ENCODE results near the gene BMP2.
A peak's percentile ranks its signal among the peaks of the same experiment; 100 is the strongest.

BMP2 gene

DNA sequence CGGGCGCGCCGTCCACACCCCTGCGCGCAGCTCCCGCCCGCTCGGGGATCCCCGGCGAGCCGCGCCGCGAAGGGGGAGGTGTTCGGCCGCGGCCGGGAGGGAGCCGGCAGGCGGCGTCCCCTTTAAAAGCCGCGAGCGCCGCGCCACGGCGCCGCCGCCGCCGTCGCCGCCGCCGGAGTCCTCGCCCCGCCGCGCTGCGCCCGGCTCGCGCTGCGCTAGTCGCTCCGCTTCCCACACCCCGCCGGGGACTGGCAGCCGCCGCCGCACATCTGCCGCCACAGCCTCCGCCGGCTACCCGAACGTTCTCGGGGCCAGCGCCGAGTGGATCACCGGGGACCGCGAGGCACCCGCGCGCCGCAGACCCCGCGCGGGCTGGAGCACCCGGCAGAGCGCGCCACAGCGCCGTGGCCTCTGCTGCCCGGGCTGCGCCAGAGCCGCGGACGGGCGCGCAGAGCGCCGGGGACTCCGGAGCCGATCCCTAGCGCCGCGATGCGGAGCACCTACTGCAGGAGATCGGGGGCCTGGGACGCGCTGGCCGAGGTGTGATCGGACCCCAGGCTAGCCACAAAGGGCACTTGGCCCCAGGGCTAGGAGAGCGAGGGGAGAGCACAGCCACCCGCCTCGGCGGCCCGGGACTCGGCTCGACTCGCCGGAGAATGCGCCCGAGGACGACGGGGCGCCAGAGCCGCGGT lies at the start of gene BMP2:
Gene BMP2, plus strand, starts transcription at position 151 of the 692 bp plus-strand sequence. CDS start 2,441 bp downstream, outside the sequence.
- DNase-seq: peak; percentile 58

DNA sequence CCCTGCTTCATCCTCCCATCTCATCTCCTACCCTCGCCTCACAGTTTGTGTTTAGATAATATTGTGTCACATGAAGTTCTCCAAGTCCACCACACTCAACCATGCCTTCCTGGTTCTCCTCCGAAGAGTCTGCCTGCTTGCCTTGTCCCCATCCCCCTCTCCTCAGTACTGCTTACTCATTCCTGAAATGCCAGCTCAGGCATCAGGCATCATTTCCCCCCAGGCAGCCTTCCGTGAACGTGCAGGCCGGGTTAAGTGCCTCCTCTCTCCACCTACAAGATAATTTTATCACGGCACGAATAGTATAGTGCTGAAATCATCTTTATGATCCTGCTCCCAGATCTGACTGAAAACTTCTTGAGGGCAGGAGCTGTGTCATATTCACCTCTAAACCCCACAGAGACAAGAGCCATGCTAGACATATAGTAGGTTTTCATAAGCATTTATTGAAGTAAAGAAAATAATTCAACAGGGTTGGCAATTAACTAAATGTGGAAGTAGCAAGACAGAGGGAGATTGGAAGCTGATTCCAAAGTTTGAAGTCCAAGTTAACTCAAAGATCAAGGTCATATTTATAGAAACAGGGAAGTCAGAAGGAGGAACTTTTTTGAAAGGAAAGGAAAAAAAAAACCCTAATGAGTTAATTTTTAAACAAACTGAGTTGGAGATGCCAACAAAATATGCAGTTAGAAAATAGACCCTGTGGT lies 48.7 kb upstream of the BMP2 start:
- no peak for DNase-seq

DNA sequence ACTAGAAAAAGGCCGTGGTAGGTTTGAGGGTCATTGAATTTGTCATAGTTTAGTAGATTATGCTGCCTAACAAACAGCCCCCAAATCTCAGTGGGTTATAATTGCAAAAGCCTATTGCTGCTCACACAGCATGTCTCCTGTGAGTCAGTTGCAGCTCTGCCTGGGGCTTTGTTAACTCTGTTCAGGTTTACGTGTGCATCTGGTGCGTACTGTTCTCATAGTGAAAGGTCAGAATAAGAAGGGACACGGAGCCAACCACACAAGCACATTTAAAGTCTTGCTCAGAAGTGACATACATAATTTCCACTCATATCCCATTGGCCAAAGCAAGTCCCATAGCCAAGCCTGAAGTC lies 48.1 kb upstream of the BMP2 start:
- DNase-seq: no peak

DNA sequence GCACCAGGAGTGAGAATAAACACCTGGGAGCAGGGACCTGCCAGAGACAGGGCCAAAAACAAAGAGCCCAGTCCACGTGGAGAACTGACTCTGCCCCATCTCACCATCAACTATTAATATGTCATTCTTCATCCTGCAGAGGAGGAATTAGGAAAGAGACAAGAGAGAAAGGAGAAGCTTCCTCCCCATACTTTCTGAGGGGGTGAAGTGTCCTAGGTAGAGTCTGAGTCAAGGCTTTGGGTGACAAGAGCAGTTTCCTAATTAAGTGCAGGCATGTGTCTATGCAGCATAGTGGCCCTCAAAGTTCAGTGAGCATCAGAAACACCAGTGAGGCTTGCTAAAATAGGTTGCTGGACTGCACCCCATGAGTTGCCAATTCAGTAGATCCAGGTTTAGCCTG lies 40.7 kb upstream of the BMP2 start:
- DNase-seq: no peak

DNA sequence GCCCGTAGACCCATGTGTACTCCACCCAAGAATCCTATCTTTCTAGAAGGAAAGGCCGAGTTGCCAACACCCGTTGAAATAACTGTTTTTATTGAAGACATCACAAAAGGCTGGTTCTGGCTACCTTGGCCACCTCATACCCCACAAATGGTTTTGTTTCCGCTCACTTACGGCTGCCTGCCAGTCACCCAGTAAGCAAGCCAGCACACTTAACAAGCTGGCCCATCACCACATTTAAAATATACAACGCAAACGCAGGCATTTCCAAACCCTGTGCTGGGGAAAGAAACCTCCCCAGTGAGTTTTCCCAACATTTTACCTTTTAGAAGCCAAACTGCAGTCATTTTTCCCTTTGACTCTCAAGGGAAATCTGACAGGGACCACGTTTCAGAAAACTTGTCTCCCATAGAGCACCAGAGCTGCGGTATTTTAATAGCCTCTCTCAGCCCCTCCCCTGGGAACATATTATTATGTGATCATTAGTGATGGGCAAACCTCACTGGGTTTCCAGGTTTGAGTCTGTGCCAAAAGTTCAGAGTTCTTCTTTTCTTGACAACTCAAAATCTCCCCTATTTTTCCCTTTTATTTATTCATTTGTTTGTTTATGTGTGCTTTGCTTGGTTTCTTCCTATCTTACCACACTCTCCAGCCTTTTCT lies 36.7 kb upstream of the BMP2 start:
- DNase-seq: no peak

DNA sequence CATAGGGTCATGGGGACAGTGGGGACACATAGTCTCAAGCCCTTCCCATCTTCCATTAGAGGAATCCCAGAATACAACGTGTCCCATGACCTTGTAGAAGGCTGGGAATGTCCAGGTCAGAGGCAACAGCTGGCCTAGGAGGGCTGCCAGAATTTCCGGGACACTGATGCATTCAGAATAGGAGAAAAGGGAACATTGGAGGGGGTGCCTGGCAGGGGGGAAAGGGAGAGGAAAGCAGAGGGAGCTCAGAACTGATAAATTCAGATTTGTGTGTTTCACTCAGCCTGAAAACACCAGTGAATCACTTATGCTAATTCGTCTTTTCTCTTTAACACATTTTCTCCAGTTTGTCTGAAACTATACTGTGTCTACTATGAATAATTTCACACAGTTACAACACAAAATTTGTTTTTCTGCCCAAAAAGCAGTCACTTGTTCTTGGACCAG lies 35.5 kb upstream of the BMP2 start:
- no peak for DNase-seq

DNA sequence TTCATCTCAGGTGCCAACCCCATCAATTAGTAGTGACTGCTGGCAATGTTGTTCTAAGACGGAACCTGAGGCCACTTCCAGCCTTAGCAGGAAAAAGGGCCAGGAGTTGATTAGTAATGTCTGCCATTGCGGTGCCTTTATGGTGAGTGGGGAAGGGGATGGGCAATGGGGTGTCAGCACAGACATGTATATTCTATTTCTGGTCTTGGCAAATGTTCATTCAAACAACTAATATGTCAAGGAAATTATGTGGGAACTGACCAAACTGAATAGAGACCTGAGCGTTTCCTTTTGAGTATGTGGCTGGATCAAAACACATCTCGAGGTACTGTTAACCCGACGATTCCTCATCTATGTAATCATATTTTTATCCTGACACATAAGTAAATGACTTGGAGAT lies 34.6 kb upstream of the BMP2 start:
- no peak for DNase-seq

DNA sequence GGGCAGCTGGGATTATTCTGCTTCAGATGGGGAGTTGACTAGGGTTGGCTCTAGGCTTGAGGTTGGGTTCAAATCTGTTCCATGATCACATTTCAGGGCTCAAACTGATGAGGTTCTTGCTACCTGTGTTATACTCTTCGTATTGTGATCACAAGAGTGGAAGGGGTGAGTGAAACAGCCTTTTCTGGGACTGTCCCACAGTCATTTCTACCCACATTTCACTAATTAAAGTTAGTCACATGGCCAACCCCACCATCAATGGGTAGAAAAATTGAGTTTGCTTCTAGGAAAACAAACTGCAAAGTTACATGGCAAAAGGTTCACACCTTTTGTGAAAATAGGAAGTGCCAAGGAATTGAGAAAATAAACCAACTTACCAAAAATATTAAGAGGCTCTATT lies 33.5 kb upstream of the BMP2 start:
- DNase-seq: no peak

DNA sequence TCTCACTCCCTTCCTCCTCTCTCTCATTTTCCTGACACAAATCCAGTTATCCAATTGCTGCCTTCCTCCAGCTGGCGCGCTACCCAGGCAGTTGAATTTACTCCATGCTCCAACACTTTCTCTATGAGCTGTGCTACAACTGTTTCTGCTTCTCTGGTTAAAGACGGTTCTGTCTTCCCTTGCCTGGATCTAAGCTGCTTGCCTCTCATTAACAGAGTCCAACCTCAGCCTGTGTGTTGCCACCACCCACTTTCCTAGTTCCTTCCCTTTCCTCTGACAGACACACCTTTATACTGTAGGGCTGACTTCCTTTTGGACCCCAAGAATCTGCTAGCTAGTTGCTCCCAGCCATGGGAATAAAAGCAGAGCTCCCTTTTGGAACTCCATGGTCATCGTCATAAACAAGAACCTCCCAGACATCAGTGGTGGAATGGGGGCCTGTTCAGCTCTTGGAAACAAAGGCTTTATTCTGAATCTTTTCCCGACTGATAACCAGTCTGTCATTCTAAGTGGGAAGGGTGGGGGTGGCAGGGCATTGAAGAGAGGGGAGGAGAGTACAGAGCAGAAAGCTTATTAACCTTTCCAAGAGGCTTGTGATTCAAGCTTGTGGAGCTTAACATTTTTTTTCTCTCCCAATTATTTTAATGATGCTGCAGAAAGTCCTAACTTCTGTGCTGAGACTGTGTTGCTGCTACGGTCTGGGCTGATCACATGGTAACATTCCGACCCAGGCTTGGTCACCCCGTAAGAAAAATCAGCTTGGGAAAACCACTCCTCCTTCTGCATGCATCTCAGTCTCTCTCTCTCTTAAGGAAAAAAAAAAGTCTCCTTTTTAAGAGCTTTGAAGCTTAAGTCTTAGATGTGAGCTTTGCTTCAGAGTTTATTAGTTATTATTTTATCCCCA lies 31.3 kb upstream of the BMP2 start:
- DNase-seq: no peak

DNA sequence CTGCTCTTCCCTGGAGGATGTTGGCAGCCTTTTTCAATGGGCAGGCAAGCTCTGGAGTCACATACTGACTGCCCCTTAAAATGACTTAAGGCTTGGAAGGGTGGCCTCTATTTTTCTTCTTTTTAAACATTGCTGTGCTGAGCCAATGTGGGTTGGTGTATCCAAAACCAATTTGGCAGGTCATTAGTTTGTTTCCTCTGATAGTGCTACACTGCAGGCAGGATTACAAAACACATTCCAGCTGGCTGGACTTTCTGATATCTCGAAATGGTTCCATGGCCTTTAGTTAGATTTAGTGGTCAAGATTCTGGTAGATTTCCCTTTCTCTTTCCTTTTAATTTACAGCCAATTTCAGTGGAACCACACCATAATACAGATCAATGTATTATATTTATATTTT lies 28.1 kb upstream of the BMP2 start:
- DNase-seq: no peak

DNA sequence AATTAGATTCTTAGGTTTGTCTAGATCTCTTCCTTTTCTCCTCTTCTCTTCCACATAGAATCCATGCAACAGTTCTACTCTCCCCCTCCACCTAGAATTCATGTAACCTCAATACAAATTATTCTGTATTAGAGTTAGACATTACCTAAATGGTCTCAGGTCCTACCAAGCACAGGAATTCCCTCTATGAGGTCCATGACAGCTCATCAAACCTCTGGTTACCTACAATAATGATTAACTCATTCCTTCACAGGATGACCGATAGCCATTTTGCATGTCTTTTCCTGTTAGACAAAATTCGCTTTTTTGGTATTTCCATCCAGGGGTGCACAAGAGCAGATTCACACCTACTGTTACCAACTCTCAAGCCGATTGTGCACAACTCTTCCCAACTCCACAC lies 27.4 kb upstream of the BMP2 start:
- no peak for DNase-seq

DNA sequence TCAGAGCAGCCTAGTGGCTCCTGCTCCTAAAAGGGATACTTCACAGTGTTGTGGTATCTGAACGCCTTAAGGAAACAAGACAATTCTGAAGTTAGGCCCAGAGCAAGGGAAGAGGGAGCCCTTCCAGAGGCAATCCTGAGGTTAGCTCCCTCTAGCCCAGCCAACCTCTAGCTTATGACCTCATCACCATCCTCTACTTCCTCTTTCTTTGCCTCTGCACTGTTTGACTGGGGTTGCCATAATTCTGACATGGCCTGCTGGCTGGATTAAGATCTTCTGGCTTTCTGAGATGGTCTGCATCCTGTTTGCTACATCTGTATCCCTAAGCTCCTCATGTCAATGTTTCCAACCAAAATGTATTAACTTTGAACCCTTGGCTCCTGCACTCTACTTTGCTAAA lies 23.3 kb upstream of the BMP2 start:
- no peak for DNase-seq

DNA sequence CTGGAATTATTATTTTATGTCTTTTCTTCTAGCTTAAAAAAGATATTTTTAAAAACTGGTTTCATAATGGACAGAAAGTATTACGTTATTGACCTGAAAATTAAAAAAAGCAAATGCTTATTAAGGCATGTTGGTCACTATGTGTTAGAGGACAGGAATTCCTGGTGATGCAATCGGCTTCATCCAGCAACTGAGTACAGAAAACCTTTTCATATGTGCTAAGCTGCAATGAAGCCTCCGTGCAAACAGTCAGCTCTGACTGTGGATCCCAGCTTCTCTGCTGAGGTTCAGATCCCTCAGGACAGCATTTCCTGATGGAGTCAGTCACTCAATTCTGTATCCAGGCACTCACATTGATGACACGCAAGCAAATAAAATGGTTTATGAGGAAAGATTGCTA lies 22.7 kb upstream of the BMP2 start:
- no peak for DNase-seq

DNA sequence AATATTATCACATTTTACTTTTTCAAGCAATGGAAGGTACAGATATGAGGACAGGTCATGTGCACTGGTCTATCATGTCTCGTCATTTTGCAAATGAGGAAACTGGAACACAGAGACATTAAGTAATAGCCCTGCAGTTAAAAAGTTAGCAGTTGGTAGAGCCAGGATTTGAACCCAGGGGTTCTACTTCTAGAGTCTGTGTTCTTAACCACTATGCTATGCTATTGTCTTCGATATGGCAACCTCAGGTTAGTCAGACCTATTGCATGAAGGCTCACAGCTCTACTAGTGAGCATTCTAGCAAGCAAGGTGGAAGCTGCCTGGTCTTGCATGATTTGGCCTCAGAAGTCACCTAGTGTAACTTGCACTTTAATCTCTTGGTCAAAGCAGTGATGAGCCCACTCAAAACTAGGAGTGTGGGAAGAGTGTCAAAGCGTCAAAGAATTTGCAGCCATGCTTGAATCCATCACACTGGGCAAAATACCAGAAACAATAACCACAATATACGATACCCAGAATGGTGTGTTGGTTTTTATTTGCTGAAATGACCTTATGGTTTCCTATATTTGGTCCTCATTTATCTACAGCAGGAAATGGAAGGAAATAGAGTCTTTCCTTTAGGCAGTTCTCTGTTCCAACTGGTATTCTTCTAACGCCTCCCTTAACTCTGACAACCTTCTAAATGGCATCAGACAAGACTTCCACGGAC lies 20.4 kb upstream of the BMP2 start:
- DNase-seq: no peak

DNA sequence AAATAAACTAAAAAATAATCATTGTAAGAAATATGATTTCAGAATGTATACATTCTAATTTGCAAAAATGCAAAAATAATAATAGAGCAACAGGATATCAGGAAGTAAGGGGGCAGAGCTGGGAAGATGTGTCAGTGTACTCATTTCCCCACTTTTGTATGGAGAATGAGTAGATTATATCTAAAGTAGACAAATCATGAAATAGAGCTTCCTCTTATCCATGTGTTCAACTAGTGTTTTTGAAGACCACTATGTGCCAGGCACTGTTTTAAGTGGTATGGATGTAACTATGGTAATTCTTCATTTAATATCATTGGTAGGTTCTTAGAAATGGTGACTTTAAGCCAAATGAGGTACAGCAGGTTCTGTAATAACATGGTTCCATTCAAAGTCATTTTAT lies 17.0 kb upstream of the BMP2 start:
- DNase-seq: no peak

DNA sequence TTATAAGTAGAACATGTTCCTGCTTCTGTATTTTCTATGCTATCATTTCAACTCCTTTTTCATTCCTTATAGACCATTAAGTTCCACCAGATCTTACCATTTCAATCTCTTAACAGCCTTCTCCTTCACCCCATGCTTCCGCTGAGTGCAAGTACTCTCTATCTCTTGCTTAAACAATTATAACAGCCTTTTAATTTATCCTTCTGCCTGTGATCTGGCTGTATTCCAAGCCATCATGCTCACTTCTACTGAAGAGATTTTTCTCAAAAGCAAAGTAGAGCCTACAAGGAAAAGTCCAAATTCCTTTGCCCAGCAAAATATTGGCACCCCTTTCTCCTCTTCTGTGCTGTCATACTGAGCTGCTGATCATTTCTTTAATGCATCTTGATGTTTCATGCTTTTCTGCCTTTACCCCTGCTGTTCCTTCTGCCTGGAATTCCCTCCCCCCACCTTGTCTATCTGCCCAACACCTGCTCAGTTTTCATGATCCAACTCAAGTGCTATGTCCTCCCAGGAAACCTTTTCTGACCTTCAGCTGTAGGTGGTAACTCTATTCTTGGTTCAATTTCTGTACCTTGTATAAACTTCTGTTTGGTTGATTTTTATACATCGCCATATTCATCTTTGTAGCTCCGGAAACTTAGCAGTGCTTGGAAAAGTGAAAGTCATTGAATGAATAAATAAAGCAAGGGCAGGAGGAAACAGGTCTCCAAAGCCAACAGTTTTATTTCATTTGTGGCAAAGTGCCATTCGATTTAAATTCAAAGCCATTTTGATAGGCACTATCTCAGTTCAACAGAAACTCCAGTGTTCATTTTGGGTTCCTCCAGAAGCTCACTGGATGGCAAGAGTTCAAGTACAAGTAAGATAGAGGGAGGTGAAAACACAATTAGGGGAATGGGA lies 10.5 kb upstream of the BMP2 start:
- DNase-seq: no peak

DNA sequence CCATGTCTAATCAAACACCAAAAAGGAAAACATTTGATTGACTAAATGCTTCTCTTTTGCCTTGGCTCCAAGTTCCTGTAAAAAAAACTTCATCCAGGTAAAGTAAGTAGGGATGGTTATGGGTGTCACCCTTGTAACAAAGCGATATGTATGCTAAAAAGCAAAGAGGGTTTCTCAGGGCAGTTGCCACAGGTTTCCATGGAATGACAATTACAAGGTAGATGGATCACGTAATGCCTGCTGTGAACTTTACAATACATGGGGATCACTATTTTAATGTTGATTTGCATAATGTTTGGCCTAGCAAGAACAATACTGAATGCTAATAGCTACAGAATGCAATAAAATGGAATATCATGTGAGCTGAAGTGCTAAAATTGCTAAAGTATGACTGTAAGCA lies 2.9 kb upstream of the BMP2 start:
- DNase-seq: no peak

DNA sequence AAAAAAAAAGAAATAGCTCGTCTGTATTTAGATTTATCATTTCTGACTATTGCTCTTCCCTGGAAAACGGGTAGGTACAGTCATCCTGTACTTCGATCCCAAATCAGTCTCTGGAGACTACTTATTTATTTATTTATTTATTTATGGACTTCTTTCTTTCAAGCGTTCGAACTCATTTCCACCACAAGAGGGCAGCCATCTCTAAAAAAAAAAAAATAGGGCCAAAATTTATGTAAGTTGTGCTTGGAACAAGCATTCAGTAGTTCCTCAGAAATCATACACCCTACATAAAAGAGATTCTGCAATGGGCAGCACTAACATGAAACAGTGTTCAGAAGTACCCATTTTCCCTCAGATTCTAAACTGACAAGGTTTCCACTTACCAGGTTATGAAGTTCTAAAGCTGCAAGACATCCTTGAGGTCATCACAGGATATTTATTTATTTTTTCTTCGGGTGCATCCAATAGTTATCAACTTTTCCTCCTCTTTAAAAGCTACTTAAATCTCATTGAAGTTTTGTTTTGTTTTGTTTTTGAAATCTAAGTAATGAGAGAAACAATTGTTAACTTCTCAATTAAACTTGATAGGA lies 1.9 kb upstream of the BMP2 start:
- DNase-seq: no peak

DNA sequence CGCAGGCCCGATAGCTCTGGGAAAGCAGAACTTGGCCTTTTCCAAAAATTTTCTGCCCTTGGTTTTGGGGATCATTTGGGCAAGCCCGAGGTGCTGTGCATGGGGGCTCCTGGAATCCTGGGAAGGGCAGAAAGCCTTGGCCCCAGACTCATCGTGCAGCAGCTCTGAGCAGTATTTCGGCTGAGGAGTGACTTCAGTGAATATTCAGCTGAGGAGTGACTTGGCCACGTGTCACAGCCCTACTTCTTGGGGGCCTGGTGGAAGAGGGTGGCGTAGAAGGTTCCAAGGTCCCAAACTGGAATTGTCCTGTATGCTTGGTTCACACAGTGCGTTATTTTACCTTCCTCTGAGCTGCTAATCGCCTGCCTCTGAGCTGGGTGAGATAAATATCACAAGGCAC lies 1.1 kb upstream of the BMP2 start:
- no peak for DNase-seq

DNA sequence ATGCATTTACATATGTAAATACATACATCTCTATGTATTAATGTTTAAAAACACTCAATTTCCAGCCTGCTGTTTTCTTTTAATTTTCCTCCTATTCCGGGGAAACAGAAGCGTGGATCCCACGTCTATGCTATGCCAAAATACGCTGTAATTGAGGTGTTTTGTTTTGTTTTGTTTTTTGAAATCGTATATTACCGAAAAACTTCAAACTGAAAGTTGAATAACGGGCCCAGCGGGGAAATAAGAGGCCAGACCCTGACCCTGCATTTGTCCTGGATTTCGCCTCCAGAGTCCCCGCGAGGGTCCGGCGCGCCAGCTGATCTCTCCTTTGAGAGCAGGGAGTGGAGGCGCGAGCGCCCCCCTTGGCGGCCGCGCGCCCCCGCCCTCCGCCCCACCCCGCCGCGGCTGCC lies 355 bp upstream of the BMP2 start:
- no peak for DNase-seq

Measured in 8988T (cell line).